Measurements from ENCODE around the gene CACNG5.

- TF ChIP-seq CSDC2 (CRISPR knock-in tag; IDR thresholded peaks at IDR 0.05) (no peak), ISL1 (CRISPR knock-in tag; IDR thresholded peaks at IDR 0.05) (no peak), SNAI2 (CRISPR knock-in tag; IDR thresholded peaks at IDR 0.05) (no peak), ESRRG (CRISPR knock-in tag; IDR thresholded peaks at IDR 0.05) (no peak)
These were observed 6.4 kb downstream of the CACNG5 start for GRCh38 chr17:66841328-66841727.

Data from SK-N-SH treated with all-trans-retinoic acid at 6 μM for 48 hours (cell line).